ENCODE results near the gene CLEC2D. TPM values are rescaled to one million over a fixed set of nuclear protein-coding genes. Genes with fewer than 3 reads are reported as not detected.

CLEC2D gene
- total and polyA plus RNA-seq, 10 of the 15 experiments (the other 5 are each of a cell fraction or from before 2014, with no cell fraction given): 4.6 to 29.8 (median 16.0) TPM

DNA sequence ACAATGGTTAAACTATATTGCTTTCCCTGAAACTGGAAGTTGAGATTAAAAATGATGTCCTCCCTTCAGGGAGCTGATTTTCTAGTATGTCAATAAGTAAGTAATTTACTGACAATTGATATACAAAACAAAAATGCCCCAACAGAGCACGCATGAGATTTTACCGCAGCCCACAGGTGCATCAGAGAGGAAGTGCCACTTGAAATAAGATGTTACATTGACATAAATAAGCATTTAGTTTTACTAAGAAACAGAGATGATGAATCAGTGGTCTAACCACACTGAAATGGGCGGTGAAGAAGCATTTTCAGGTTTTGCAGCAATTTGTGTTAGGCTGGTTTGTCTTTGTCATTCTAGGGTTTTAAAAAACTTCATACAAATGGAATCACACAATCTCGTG lies 72.2 kb downstream of the CLEC2D start:
- ChIA-PET CTCF (interaction anchor here (1.2 to 6.1 kb wide), 17 partner anchors 11 to 410 kb away, joined by 3 to 67 read pairs (median 8); no protein-coding TSS in a partner anchor), POLR2A (interaction anchor here (2.0 kb wide), 1 partner anchor 19 kb away, joined by 6 read pairs; the partner anchor contains the start of gene CD69), RAD21 (ENCODE audit: unreplicated experiment) (interaction anchor here (1.1 to 2.7 kb wide), 9 partner anchors 10 to 68 kb away, joined by 3 to 27 read pairs (median 10); no protein-coding TSS in a partner anchor), SMC1A (ENCODE audit: uncharacterized antibody, unreplicated experiment) (interaction anchor here (0.7 to 22.8 kb wide), 12 partner anchors 9 to 410 kb away, joined by 3 to 814 read pairs (median 5); no protein-coding TSS in a partner anchor)
- no peaks in the 10 kb centered on the region for H3K36me3 ChIP-seq (ENCODE audit: control insufficient read depth in 2 of 2, insufficient read depth in 2 of 2, low read length in 1 of 2)
- H3K4me1 ChIP-seq (ENCODE audit: control insufficient read depth, insufficient read depth, low read length): peaks cover 30% of the 10 kb centered on the region
- peak overlapping the region; percentile 41; the same call in 1 of the 2 replicates for H3K4me2 ChIP-seq (ENCODE audit: control insufficient read depth, insufficient read depth)
- in situ Hi-C loops (cut with MboI): no loop called here
- peaks cover 2% of the 10 kb centered on the region for H3K79me2 ChIP-seq (ENCODE audit: control insufficient read depth, insufficient read depth, low read length)
- intact Hi-C loops (cut with micrococcal nuclease; ENCODE audit: unreplicated experiment): loop anchor here (10.0 kb wide), 1 partner anchor 273 kb away; the partner anchor contains the start of gene CLEC12B
- ATAC-seq (peak; percentile 82), DNase-seq (ENCODE audit: low read depth, low spot score) (peak; percentile 89), FAIRE-seq (peak; percentile 83)
- H2AFZ ChIP-seq (ENCODE audit: control insufficient read depth, low read depth, low read length): no peak overlapping the region
- peak overlapping the region; percentile 36; the same call in 1 of the 2 replicates for H3K4me3 ChIP-seq
- BruUV-seq (replicated peaks): no TSS peak
- H3K27me3 ChIP-seq (replicated peaks in 1 of 2; ENCODE audit: control insufficient read depth in 2 of 2, insufficient read depth in 2 of 2, low read length in 1 of 2): no peaks in the 10 kb centered on the region
- no peak overlapping the region for H3K9ac ChIP-seq (ENCODE audit: control insufficient read depth, insufficient read depth, low read length)
- under 1% methylated on average over 4 of the region's 4 CpGs for WGBS (ENCODE audit: insufficient coverage, insufficient replicate concordance, low lambda C conversion rate, missing lambda C conversion rate)
- no peaks in the 10 kb centered on the region for H3K9me3 ChIP-seq (replicated peaks; ENCODE audit: control insufficient read depth, insufficient read depth, low read length)
- no peaks in the 10 kb centered on the region for H4K20me1 ChIP-seq (ENCODE audit: control insufficient read depth, insufficient read depth)
- H3K27ac ChIP-seq (ENCODE audit: control insufficient read depth, insufficient read depth): peak overlapping the region; percentile 72
- TF ChIP-seq HCFC1 (IDR thresholded peaks at IDR 0.05; ENCODE audit: low read length) (no peak), SRF (IDR thresholded peaks at IDR 0.05; ENCODE audit: low read depth in 2 of 2, low read length in 2 of 2) (peak in 1 of 2 experiments; percentile 28; a peak in 1 of 4 replicates), RCOR1 (conservative IDR thresholded peaks at IDR 0.05; ENCODE audit: low read depth, low read length) (0 out of 2 replicates have a peak, but pooled peaks have one; percentile 47), NBN (IDR thresholded peaks at IDR 0.05) (0 out of 2 replicates have a peak, but pooled peaks have one; percentile 20), E4F1 (IDR thresholded peaks at IDR 0.05; ENCODE audit: borderline replicate concordance, partially characterized antibody) (no peak), MYC (IDR thresholded peaks at IDR 0.05; ENCODE audit: insufficient read depth, insufficient read length, insufficient replicate concordance, low read length, severe bottlenecking) (no peak), HDAC6 (IDR thresholded peaks at IDR 0.05; ENCODE audit: unreplicated experiment) (no peak), RELA (IDR thresholded peaks at IDR 0.05; ENCODE audit: borderline replicate concordance, partially characterized antibody) (peak; percentile 15), JUND (IDR thresholded peaks at IDR 0.05; ENCODE audit: low read depth, low read length) (no peak), SIN3A (IDR thresholded peaks at IDR 0.05; ENCODE audit: low read depth, low read length) (no peak), YBX1 (IDR thresholded peaks at IDR 0.05) (no peak), IKZF2 (IDR thresholded peaks at IDR 0.05) (peak; percentile 82 to 93; a peak in 3 of 4 replicates), TCF12 (IDR thresholded peaks at IDR 0.05; ENCODE audit: low read depth, low read length) (peak; percentile 95), STAT3 (IDR thresholded peaks at IDR 0.05; ENCODE audit: low read depth, low read length) (no peak), ESRRA (IDR thresholded peaks at IDR 0.05; ENCODE audit: low read length) (no peak)
- TF ChIP-seq, protein P1, sequence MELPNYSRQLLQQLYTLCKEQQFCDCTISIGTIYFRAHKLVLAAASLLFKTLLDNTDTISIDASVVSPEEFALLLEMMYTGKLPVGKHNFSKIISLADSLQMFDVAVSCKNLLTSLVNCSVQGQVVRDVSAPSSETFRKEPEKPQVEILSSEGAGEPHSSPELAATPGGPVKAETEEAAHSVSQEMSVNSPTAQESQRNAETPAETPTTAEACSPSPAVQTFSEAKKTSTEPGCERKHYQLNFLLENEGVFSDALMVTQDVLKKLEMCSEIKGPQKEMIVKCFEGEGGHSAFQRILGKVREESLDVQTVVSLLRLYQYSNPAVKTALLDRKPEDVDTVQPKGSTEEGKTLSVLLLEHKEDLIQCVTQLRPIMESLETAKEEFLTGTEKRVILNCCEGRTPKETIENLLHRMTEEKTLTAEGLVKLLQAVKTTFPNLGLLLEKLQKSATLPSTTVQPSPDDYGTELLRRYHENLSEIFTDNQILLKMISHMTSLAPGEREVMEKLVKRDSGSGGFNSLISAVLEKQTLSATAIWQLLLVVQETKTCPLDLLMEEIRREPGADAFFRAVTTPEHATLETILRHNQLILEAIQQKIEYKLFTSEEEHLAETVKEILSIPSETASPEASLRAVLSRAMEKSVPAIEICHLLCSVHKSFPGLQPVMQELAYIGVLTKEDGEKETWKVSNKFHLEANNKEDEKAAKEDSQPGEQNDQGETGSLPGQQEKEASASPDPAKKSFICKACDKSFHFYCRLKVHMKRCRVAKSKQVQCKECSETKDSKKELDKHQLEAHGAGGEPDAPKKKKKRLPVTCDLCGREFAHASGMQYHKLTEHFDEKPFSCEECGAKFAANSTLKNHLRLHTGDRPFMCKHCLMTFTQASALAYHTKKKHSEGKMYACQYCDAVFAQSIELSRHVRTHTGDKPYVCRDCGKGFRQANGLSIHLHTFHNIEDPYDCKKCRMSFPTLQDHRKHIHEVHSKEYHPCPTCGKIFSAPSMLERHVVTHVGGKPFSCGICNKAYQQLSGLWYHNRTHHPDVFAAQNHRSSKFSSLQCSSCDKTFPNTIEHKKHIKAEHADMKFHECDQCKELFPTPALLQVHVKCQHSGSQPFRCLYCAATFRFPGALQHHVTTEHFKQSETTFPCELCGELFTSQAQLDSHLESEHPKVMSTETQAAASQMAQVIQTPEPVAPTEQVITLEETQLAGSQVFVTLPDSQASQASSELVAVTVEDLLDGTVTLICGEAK (IDR thresholded peaks at IDR 0.05; ENCODE audit: borderline replicate concordance): no peak
- TF ChIP-seq, protein P2, sequence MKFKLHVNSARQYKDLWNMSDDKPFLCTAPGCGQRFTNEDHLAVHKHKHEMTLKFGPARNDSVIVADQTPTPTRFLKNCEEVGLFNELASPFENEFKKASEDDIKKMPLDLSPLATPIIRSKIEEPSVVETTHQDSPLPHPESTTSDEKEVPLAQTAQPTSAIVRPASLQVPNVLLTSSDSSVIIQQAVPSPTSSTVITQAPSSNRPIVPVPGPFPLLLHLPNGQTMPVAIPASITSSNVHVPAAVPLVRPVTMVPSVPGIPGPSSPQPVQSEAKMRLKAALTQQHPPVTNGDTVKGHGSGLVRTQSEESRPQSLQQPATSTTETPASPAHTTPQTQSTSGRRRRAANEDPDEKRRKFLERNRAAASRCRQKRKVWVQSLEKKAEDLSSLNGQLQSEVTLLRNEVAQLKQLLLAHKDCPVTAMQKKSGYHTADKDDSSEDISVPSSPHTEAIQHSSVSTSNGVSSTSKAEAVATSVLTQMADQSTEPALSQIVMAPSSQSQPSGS (IDR thresholded peaks at IDR 0.05; ENCODE audit: low read length): peak; percentile 99

Measured in GM12878 (cell line).